ENCODE results near the gene ZNF583.

ZNF583 gene

GRCh38 chr19:56393119-56394012, 10.8 kb upstream of the ZNF583 start, which contains the start of gene ZNF582:
Gene ZNF582, minus strand, starts transcription at chr19:56393534. Its CDS starts 1,782 bp downstream, at chr19:56391752.
- Histone ChIP-seq H3K9me3 (ENCODE audit: insufficient read depth, low read depth, low read length) (peaks cover 40% of the 10 kb centered on the region), H3K27ac (ENCODE audit: low read length) (peak within 1 kb of the TSS; percentile 86), H3K9ac (ENCODE audit: low read depth, low read length) (peak within 1 kb of the TSS; percentile 87), H3K27me3 (ENCODE audit: insufficient read depth, low read length) (no peaks in the 10 kb centered on the region), H3K4me1 (ENCODE audit: insufficient read depth, low read length) (no peaks in the 10 kb centered on the region), H3K4me3 (ENCODE audit: low read length) (peak within 1 kb of the TSS; percentile 81), H3K36me3 (ENCODE audit: insufficient read depth, low read depth, low read length) (peaks cover 14% of the 10 kb centered on the region; the same call in 1 of the 2 replicates)

GRCh38 chr19:56398809-56399208, 5.3 kb upstream of the ZNF583 start:
- Histone ChIP-seq H3K27ac (ENCODE audit: low read length) (no peak overlapping the region), H3K27me3 (ENCODE audit: insufficient read depth, low read length) (no peaks in the 10 kb centered on the region), H3K9me3 (ENCODE audit: insufficient read depth, low read depth, low read length) (peaks cover 61% of the 10 kb centered on the region), H3K4me3 (ENCODE audit: low read length) (no peak overlapping the region), H3K4me1 (ENCODE audit: insufficient read depth, low read length) (no peaks in the 10 kb centered on the region), H3K36me3 (ENCODE audit: insufficient read depth, low read depth, low read length) (peaks cover 23% of the 10 kb centered on the region; the same call in 1 of the 2 replicates), H3K9ac (ENCODE audit: low read depth, low read length) (no peak overlapping the region)

- Histone ChIP-seq H3K4me1 (ENCODE audit: insufficient read depth, low read length) (no peaks in the 10 kb centered on the region), H3K9me3 (ENCODE audit: insufficient read depth, low read depth, low read length) (peaks cover 54% of the 10 kb centered on the region), H3K27me3 (ENCODE audit: insufficient read depth, low read length) (no peaks in the 10 kb centered on the region), H3K36me3 (ENCODE audit: insufficient read depth, low read depth, low read length) (peaks cover 23% of the 10 kb centered on the region; the same call in 1 of the 2 replicates), H3K27ac (ENCODE audit: low read length) (no peak overlapping the region), H3K9ac (ENCODE audit: low read depth, low read length) (no peak overlapping the region), H3K4me3 (ENCODE audit: low read length) (no peak overlapping the region)
Observed at GRCh38 chr19:56400485-56400884, 3.6 kb upstream of the ZNF583 start.

GRCh38 chr19:56403261-56403660, 871 bp upstream of the ZNF583 start:
- peaks cover 17% of the 10 kb centered on the region for H3K36me3 ChIP-seq (ENCODE audit: insufficient read depth, low read depth, low read length)
- peaks cover 57% of the 10 kb centered on the region for H3K9me3 ChIP-seq (ENCODE audit: insufficient read depth, low read depth, low read length)
- H3K9ac ChIP-seq (ENCODE audit: low read depth, low read length), result peak overlapping the region; percentile 87; the same call in 1 of the 2 replicates
- no peaks in the 10 kb centered on the region for H3K4me1 ChIP-seq (ENCODE audit: insufficient read depth, low read length)
- no peaks in the 10 kb centered on the region for H3K27me3 ChIP-seq (ENCODE audit: insufficient read depth, low read length)
- no peak overlapping the region for H3K27ac ChIP-seq (ENCODE audit: low read length)
- H3K4me3 ChIP-seq (ENCODE audit: low read length), result peak overlapping the region; percentile 94

GRCh38 chr19:56404705-56405056, 549 bp downstream of the ZNF583 start:
- Histone ChIP-seq H3K27me3 (ENCODE audit: insufficient read depth, low read length) (no peaks in the 10 kb centered on the region), H3K9ac (ENCODE audit: low read depth, low read length) (peak overlapping the region; percentile 87), H3K4me3 (ENCODE audit: low read length) (peak overlapping the region; percentile 94), H3K27ac (ENCODE audit: low read length) (no peak overlapping the region), H3K4me1 (ENCODE audit: insufficient read depth, low read length) (no peaks in the 10 kb centered on the region), H3K9me3 (ENCODE audit: insufficient read depth, low read depth, low read length) (peaks cover 61% of the 10 kb centered on the region), H3K36me3 (ENCODE audit: insufficient read depth, low read depth, low read length) (peaks cover 21% of the 10 kb centered on the region)

- Histone ChIP-seq H3K9me3 (ENCODE audit: insufficient read depth, low read depth, low read length) (peaks cover 61% of the 10 kb centered on the region), H3K36me3 (ENCODE audit: insufficient read depth, low read depth, low read length) (peaks cover 23% of the 10 kb centered on the region), H3K9ac (ENCODE audit: low read depth, low read length) (no peak overlapping the region), H3K27me3 (ENCODE audit: insufficient read depth, low read length) (no peaks in the 10 kb centered on the region), H3K27ac (ENCODE audit: low read length) (no peak overlapping the region), H3K4me3 (ENCODE audit: low read length) (peak overlapping the region; percentile 94), H3K4me1 (ENCODE audit: insufficient read depth, low read length) (no peaks in the 10 kb centered on the region)
Observed at GRCh38 chr19:56405062-56405461, 930 bp downstream of the ZNF583 start.

- peaks cover 98% of the 10 kb centered on the region for H3K9me3 ChIP-seq (ENCODE audit: insufficient read depth, low read depth, low read length)
Observed at GRCh38 chr19:56423276-56423984, 19.3 kb downstream of the ZNF583 start.

GRCh38 chr19:56423985-56424353, 19.8 kb downstream of the ZNF583 start:
- H3K27me3 ChIP-seq (ENCODE audit: insufficient read depth, low read length), result no peaks in the 10 kb centered on the region
- no peak overlapping the region for H3K4me3 ChIP-seq (ENCODE audit: low read length)
- H3K27ac ChIP-seq (ENCODE audit: low read length), result no peak overlapping the region
- H3K9ac ChIP-seq (ENCODE audit: low read depth, low read length), result no peak overlapping the region
- no peaks in the 10 kb centered on the region for H3K4me1 ChIP-seq (ENCODE audit: insufficient read depth, low read length)
- peaks cover 98% of the 10 kb centered on the region for H3K9me3 ChIP-seq (ENCODE audit: insufficient read depth, low read depth, low read length)
- H3K36me3 ChIP-seq (ENCODE audit: insufficient read depth, low read depth, low read length), result peaks cover 19% of the 10 kb centered on the region; the same call in 1 of the 2 replicates

More at GRCh38 chr19:56423276-56423984, 19.3 kb downstream of the ZNF583 start:
- no peak overlapping the region for H3K4me3 ChIP-seq (ENCODE audit: low read length)
- no peaks in the 10 kb centered on the region for H3K27me3 ChIP-seq (ENCODE audit: insufficient read depth, low read length)
- H3K36me3 ChIP-seq (ENCODE audit: insufficient read depth, low read depth, low read length), result peaks cover 19% of the 10 kb centered on the region; the same call in 1 of the 2 replicates
- H3K27ac ChIP-seq (ENCODE audit: low read length), result no peak overlapping the region
- no peak overlapping the region for H3K9ac ChIP-seq (ENCODE audit: low read depth, low read length)
- H3K4me1 ChIP-seq (ENCODE audit: insufficient read depth, low read length), result no peaks in the 10 kb centered on the region

GRCh38 chr19:56441206-56441792, 37.2 kb downstream of the ZNF583 start:
- Histone ChIP-seq H3K4me3 (ENCODE audit: low read length) (no peak overlapping the region), H3K9me3 (ENCODE audit: insufficient read depth, low read depth, low read length) (peaks cover 82% of the 10 kb centered on the region), H3K27ac (ENCODE audit: low read length) (no peak overlapping the region), H3K9ac (ENCODE audit: low read depth, low read length) (no peak overlapping the region), H3K4me1 (ENCODE audit: insufficient read depth, low read length) (no peaks in the 10 kb centered on the region), H3K27me3 (ENCODE audit: insufficient read depth, low read length) (no peaks in the 10 kb centered on the region), H3K36me3 (ENCODE audit: insufficient read depth, low read depth, low read length) (no peaks in the 10 kb centered on the region)

GRCh38 chr19:56474308-56474707, 70.2 kb downstream of the ZNF583 start:
- Histone ChIP-seq H3K9ac (ENCODE audit: low read depth, low read length) (no peak overlapping the region), H3K9me3 (ENCODE audit: insufficient read depth, low read depth, low read length) (peaks cover 96% of the 10 kb centered on the region), H3K27me3 (ENCODE audit: insufficient read depth, low read length) (no peaks in the 10 kb centered on the region), H3K36me3 (ENCODE audit: insufficient read depth, low read depth, low read length) (no peaks in the 10 kb centered on the region), H3K4me3 (ENCODE audit: low read length) (no peak overlapping the region), H3K4me1 (ENCODE audit: insufficient read depth, low read length) (no peaks in the 10 kb centered on the region), H3K27ac (ENCODE audit: low read length) (no peak overlapping the region)

GRCh38 chr19:56476093-56476492, 72.0 kb downstream of the ZNF583 start:
- H3K9ac ChIP-seq (ENCODE audit: low read depth, low read length), result no peak overlapping the region
- no peaks in the 10 kb centered on the region for H3K36me3 ChIP-seq (ENCODE audit: insufficient read depth, low read depth, low read length)
- no peak overlapping the region for H3K27ac ChIP-seq (ENCODE audit: low read length)
- H3K4me1 ChIP-seq (ENCODE audit: insufficient read depth, low read length), result no peaks in the 10 kb centered on the region
- no peak overlapping the region for H3K4me3 ChIP-seq (ENCODE audit: low read length)
- H3K27me3 ChIP-seq (ENCODE audit: insufficient read depth, low read length), result no peaks in the 10 kb centered on the region
- peaks cover 96% of the 10 kb centered on the region for H3K9me3 ChIP-seq (ENCODE audit: insufficient read depth, low read depth, low read length)
